ENCODE results near the gene ATP2C1. TPM values are rescaled to one million over a fixed set of nuclear protein-coding genes. Genes with fewer than 3 reads are reported as not detected.
A peak's percentile ranks its signal among the peaks of the same experiment; 100 is the strongest.

Gene ATP2C1
- total RNA-seq, 1 donor from 2014 or later: 130 TPM

DNA sequence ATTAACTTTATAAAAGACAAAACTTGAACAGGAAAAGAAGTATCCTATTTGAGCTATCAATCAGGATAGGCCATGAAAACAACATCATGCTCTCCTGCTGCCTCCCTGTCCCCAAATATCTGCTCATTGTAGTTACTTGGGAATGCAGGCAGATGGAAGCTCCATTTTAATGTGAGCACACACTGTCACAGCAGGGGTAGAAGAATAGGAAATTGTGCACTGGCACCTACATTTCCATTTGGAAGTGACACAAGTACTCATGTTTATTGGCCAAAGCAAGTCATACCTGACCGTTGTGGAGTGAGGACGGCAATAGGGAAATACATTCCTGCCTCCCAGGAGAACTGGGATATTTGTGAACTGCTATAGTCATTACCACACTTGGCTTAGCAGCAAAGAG is 80.3 kb downstream of the ATP2C1 start:
- no peak for DNase-seq (ENCODE audit: low spot score)

DNA sequence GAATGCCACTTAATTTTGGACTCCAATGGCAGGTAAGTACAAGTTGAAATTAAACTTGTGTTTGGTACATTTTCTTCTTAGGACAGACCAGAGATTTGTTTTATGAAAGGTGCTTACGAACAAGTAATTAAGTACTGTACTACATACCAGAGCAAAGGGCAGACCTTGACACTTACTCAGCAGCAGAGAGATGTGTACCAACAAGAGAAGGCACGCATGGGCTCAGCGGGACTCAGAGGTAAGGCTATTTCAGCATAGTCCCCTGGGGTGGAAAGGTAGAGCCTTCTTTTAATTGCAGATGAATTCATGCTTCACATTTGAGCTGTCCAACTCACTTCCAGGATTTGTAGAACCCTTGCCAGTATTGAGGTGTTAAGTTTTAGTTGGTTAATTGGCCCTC is 81.4 kb downstream of the ATP2C1 start:
- DNase-seq (ENCODE audit: low spot score): no peak

DNA sequence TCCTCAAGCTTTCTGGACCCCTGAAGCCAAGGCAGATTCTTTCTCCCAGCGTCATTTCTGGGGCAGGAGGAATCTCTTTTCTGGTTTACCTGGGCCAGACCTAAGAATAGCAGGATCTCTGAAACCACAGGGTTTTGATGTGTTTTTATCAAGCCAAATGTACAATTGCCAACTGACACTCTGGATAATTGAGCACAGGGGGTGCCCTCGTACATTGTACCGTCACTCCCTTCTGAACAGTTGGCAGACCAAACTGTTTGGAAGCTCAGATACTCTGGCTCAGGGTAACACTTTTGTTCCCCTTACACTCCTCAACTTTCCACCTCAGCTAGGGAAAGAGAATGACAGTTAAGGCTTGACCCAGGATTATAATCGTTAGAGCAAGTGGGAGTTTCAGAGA is 82.8 kb downstream of the ATP2C1 start:
- DNase-seq (ENCODE audit: low spot score): no peak

DNA sequence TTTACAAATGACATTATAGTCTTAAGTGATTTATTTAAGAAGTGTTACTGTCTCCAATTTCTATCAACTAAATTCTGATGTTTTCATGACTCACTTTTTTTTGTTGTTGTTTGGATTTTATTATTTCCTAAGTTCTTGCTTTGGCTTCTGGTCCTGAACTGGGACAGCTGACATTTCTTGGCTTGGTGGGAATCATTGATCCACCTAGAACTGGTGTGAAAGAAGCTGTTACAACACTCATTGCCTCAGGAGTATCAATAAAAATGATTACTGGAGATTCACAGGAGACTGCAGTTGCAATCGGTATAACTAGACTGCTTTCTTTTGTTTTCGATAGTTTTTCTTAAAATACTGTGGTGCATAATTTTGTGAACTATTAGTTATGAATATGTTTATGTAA is 85.2 kb downstream of the ATP2C1 start:
- DNase-seq (ENCODE audit: low spot score): no peak

DNA sequence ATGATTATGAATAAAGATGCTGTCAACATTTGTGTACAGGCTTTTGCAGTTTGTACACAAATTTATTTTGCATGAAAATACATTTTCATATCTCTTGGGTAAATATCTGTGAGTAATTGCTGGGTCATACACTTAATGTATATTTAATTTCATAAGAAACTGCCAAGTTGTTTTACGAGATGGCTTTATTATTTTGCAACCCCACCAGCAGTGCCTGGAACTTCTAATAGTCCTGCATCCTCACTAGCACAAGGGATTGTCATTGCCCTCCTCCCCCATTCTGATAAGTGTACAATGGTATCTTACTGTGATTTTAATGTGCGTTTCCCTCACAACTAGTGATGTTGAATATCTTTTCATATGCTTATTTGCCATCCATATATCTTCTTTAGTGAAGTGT is 87.6 kb downstream of the ATP2C1 start:
- DNase-seq (ENCODE audit: low spot score): no peak

DNA sequence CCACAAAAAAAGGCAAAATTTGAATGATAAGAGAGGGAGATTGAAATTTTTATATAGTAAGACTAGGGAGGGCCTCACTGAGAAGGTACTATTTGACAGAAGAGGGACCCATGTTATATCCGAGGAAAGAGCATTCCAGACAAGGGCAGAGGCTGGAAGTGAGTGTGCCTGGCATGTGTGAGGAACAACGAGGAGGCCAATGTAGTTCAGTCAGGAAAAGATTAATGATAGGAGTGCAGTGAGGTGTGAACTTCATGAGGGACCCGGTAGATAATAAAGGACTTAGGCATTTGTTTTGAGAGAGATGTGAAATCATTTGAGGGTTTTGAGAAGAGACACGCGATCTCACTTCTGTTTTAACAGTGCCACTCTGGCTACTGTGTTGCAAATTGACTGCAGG is 96.4 kb downstream of the ATP2C1 start:
- no peak for DNase-seq (ENCODE audit: low spot score)

DNA sequence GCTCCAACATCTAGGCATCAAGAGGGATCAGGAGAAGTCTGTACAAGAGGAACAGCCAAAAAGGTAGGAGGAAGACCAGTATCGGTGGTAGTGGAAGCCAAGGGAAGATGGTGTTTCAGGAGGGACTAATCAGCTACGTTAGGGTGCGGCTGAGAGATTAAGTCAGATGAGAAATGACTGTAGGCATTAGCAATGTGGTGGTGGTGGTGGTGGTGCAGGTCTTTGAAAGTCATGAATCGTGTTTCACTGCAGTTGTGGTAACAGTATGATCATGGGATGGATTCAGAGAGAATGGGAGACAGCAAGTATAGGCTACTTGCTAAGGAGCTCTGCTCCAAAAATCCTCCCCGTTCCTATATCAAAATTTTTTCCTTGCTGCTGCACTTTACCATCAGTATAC is 97.2 kb downstream of the ATP2C1 start:
- no peak for DNase-seq (ENCODE audit: low spot score)

DNA sequence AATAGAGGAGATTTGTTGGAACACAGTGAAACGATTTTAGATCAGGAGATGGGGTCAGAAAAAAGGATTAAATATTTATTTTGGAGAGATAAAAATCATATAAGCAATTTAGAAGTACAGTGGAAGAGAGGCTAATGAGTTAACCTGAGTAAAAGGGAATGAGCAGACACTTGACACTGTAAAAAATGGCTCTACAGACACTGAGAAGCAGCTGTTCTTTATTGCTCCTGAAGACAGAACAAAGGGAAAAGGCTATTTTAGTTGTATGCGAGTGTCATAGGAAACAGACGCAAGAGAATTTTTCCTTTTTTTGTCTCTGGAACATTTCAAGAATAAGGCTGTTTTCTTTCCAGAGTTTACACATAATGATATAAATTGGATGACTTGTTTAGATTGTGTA is 98.5 kb downstream of the ATP2C1 start:
- no peak for DNase-seq (ENCODE audit: low spot score)

DNA sequence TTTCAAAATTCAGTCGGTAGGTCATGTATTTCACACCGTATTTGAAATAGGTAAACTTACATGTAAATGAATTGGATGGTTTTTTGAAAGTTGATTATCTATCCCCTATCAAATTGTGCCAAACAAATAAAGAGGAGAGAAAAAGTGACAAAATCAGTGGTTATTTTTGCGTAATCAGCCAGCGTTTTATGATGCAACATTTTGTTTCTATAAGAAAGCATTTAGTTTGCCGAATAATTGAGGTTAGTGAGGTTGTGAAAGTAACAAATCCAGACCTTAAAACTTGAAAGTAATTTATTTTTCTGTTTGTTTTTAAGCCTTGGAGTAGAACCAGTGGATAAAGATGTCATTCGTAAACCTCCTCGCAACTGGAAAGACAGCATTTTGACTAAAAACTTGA is 103.4 kb downstream of the ATP2C1 start:
- no peak for DNase-seq (ENCODE audit: low spot score)

DNA sequence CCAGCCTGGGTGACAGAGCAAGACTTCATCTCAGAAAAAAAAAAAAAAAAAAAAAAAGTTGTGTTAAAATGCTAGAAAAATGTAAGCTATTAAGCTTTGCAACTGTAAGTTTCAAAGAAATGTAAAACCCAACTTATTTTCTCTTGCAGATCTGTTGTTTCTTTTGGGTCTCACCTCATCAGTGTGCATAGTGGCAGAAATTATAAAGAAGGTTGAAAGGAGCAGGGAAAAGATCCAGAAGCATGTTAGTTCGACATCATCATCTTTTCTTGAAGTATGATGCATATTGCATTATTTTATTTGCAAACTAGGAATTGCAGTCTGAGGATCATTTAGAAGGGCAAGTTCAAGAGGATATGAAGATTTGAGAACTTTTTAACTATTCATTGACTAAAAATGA is 107.2 kb downstream of the ATP2C1 start:
- no peak for DNase-seq (ENCODE audit: low spot score)

DNA sequence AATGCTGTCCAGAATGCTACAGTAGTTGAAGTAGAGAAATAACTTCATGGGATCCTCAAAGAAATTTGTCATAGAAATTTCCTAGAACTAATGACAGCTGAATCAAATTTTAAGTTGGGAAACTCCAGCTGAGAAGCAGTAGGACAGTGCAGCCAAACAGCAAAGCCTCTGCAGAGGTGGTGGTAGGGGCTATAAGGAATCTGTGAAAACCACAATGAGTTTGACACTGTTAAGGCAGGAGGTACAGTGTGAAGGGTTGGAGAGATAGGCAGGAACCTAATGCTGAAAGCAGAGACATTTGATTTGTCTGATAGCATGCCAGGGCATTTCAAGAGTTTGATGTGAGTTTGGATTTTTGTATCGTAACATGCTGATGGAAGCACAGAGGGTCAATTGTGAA is 110.7 kb downstream of the ATP2C1 start:
- DNase-seq (ENCODE audit: low spot score): no peak

DNA sequence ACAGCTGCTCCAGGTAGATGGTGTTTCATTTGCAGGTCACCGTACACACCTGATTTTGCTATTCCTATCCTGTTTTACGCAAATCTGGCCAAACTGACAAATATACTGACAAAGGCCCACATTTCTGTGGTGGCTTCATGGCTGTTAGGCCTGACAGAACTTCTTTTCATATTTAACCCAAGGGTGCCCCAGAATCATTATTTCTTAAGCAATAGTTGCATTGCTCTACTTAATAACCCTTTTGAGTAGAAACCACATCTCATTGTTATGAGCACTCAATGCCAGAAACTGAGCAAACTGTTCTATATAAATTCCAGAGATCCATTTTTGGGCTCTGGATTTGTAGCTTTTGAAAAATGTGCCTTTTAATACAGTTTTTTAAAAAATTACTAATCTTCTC is 113.4 kb downstream of the ATP2C1 start:
- no peak for DNase-seq (ENCODE audit: low spot score)

DNA sequence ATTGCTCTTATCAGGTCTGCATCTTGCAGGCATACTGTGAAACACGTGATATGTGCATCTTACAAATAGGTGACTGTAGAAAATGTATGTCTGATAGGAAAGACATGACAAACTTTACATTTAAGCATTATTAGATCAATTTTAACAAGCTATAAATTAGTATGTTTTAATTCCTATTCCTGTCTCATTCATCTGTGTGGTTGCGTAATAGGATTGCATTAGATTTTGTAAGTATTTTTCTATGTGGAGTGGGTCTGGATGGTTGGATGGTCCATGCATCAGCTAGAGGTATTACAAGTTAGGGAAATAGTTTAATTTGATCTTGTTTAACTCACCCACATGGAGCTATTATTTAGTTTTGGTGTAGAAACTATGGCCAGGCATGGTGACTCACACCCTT is 113.9 kb downstream of the ATP2C1 start:
- no peak for DNase-seq (ENCODE audit: low spot score)

DNA sequence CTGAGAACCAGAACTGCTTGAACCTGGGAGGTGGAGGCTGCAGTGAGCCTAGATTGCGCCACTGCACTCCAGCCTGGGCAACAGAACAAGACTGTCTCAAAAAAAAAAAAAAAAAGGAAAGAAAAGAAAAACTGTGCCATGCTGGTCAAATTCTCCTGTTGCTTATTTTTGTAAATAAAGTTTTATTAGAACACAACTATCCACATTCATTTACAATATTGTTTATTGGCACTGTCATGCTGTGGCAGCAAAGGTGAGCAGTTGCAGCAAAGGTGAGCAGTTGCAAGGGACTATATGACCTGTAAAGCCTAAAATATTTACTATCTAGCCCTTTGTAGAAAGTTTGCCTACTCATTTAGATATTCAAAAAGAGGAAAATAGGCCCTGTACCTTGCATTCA is 114.4 kb downstream of the ATP2C1 start:
- no peak for DNase-seq (ENCODE audit: low spot score)

DNA sequence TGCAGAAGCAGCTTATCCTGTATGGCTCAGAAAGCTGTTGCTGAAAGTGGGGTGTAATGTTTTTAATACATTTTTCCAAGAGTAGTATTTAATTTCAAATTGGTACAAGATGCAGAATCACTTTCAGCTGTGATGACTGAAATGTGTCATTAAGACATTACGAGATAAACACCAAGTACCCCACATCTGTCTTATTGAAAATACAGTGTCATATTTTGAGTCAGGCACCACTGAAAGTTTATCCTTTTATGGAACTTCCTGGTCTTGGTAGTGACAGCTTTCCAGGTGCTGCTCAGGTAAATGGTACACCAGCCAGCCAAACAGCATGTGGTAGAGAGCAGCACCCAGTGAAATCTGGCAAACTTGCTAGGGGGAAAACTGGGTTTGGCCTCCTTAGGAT is 115.8 kb downstream of the ATP2C1 start:
- DNase-seq (ENCODE audit: low spot score): no peak

DNA sequence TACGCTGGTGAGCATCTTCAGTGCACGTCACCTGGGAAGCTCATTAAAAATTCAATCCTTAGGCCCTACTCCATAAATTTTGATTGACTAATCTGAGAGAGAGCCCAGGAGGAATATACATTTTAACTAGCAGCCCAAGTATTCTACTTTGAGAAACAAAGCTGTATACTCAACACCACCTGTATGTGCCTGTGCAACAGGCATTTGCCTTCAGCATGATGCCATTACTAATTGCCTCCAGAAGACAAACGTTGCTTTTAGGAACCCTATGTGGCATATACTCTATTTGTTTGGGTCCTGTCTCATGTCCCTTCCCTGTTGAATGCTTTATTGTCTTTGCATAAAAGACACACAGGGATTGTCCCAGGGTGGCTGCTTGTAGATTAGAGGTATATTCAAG is 125.1 kb downstream of the ATP2C1 start:
- DNase-seq (ENCODE audit: low spot score): no peak

DNA sequence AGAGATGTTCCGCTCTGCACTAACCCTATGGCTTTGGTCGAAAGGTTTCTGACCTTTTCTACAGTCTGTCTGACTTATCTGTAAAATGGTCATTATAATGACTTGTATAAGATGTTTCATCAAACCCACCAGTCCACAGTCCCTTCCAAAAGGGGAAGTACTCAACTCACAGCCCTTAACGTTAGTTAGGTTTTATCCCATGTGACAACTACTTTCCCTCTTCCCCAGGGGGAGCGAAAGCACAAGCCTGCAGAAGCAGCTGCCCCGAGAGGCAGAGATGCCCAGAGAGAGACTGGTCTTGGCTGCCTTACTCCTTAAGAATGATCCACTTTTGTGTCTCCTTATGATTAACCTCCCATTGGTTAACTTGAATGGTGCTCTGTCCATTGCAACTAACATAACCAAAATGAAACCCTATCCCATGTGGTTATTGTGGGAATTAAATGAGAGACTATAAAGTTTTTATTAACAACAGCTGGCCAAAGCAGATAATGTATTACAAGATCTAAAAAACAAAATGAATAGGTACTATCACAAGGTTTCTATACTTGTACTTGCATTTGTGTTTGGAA is 126.3 kb downstream of the ATP2C1 start:
- no peak for DNase-seq (ENCODE audit: low spot score)

DNA sequence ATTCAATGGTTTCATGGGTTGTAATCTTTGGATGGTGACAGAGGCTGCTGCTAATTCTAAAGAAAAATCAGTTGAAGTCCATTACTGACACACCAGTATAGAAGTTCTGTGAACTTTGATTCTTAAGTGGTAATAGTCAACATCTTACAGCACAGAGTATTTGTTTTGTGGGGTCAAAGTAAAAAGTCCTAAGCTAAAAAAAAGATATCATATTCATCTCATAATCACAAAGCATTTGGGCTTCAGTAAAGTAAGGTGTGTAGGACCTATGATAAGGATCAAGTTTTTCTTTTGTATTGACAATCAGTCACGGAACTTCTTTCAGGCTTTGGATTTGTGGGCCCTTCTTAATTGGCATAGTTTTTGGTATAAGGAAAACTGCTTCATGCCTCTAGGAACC is 131.7 kb downstream of the ATP2C1 start:
- no peak for DNase-seq (ENCODE audit: low spot score)

DNA sequence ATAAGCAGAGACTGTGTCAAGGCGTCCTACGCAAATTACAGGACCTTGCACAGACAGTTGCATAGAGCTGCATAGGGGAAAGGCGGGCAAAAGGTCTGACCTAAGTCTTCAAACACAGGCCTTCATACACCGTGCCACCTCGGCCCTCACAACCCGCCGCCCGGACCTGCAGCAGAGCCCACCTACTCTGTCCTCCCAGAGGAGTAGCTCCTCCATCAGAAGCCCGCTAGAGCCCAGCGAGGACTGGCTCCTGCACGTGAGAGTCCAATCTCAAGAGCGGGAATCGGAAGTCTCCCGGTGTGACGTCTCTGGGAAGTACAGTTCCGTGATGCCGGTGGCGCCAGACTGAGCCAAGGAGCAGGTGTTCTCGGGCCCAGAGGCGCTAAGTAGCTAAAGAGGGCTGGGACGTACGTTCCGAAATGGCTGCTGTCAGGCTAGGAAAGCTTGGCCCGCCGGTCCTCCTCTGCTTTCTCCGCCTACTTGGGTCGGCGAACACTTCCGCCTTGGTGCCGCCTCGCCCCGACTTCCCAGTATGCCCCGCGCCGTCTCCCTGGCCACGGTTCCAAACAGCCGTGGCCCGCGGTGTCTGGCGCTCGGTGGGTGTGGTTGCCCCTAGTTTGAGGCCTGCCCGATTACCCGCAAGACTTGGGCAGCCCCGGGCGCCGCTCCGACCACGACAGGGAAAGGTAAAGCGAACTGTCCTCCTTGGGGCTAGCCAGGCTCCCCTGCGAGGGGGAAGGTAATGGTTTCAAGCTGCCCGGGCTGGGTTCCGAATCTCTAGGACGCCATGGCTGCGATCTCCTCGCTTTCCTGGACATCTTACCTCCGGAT is 132.7 kb downstream of the ATP2C1 start, which contains the start of the genes ASTE1 and NEK11:
Gene ASTE1, minus strand, starts transcription at position 505 of the 831 bp plus-strand sequence. CDS start 1,519 bp downstream, outside the sequence.
Gene NEK11, plus strand, starts transcription at position 557 of the 831 bp plus-strand sequence. CDS start 2,832 bp downstream, outside the sequence.
- peak; percentile 96 for DNase-seq (ENCODE audit: low spot score)

DNA sequence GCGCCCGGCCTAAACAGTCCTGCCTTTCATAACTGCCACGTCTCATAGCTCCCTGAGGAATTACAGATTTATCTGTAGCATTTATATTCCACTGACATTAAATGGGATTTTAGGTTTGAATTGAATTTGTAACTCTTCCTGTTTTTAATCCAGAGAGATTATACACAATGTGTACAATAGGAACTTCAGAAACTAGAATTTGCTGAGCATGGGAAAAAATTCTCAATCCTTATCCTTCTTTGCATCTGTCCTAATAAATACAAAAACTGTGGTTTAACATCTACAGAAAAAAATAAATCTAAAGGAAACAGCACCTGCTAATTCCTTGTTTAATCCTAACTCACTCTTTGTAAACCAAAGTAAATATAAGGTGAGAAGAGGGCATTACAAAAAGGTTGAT is 135.0 kb downstream of the ATP2C1 start:
- no peak for DNase-seq (ENCODE audit: low spot score)

DNA sequence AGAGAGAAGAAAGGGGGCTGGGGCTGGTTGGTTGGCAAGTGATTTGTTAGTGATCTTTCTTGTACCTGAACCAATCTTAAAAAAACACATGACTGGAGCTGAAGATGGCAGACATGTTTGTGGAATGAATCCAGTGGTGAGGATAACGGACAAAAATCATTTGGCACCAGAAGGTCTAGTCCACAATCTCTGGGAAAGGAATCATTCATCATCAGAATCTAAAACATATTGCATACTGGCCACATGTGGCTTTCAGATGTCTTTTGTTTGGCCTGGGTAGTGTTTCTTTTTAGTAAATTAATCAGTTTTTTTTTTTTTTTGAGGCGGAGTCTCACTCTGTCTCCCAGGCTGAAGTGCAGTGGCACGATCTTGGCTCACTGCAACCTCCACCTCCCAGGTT is 137.8 kb downstream of the ATP2C1 start:
- DNase-seq (ENCODE audit: low spot score): no peak

DNA sequence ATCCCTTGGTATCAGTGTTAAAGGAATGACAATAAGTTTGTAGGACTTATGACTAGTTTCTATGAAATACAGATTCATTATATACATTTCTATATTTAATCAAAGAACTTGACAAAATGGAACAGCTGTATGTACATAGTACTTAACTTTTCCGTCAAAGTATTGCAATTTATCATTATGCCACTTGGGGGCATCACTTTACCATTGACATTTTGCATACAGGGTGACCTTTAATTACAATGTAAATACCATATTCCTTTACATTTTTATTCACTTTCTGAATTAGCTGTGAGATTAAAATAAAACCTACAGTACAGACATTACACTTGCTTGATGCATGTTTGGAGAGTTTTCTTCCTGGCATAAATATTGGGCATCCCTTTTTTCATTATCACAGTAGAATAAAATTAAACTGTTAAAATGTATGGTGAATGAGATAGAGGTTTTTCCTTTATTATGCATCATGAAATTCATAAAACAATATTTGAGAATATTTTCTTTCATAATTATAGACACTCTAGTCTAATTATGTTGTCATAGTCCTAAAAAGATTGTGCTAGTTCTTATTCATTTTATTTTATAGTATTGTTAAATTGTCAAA is 139.7 kb downstream of the ATP2C1 start:
- DNase-seq (ENCODE audit: low spot score): peak; percentile 35

Data from umbilical cord (tissue), 2 donors.